Mononuclear cell (primary cell): ENCODE data around the gene RDH12. TPM values are rescaled to one million over a fixed set of nuclear protein-coding genes. Genes with fewer than 3 reads are reported as not detected.

Source experiments
- total RNA-seq: library from RNA; depleted of rRNA; stranded (reverse); fragments of >200 nt; gene quantifications from one replicate; pipeline ENCODE4 v1.2.3, GENCODE V29; 2012

The RDH12 gene
- total RNA-seq, 1 donor, result not detected

Other genes starting within 250 kb of the RDH12 start
- gene TMEM229B, start 213.2 kb upstream of the RDH12 start, total RNA-seq, result 8.2 TPM
- not detected for gene PLEKHH1, start 168.6 kb upstream of the RDH12 start, total RNA-seq
- 39.4 TPM for gene PIGH, start 101.6 kb upstream of the RDH12 start, total RNA-seq
- gene ARG2, start 82.0 kb upstream of the RDH12 start, total RNA-seq, result 3.3 TPM
- gene VTI1B, start 27.3 kb upstream of the RDH12 start, total RNA-seq, result 30.0 TPM
- 43.3 TPM for gene RDH11, start 6.1 kb upstream of the RDH12 start, total RNA-seq
- 24.3 TPM for gene ZFYVE26, start 114.7 kb downstream of the RDH12 start, total RNA-seq
- gene RAD51B, start 117.9 kb downstream of the RDH12 start, total RNA-seq, result 21.4 TPM